ENCODE measurements around the gene UBE2V1. TPM values are rescaled to one million over a fixed set of nuclear protein-coding genes. Genes with fewer than 3 reads are reported as not detected.

Gene UBE2V1
- total RNA-seq, 1 experiment from 2014 or later: 119 TPM

DNA sequence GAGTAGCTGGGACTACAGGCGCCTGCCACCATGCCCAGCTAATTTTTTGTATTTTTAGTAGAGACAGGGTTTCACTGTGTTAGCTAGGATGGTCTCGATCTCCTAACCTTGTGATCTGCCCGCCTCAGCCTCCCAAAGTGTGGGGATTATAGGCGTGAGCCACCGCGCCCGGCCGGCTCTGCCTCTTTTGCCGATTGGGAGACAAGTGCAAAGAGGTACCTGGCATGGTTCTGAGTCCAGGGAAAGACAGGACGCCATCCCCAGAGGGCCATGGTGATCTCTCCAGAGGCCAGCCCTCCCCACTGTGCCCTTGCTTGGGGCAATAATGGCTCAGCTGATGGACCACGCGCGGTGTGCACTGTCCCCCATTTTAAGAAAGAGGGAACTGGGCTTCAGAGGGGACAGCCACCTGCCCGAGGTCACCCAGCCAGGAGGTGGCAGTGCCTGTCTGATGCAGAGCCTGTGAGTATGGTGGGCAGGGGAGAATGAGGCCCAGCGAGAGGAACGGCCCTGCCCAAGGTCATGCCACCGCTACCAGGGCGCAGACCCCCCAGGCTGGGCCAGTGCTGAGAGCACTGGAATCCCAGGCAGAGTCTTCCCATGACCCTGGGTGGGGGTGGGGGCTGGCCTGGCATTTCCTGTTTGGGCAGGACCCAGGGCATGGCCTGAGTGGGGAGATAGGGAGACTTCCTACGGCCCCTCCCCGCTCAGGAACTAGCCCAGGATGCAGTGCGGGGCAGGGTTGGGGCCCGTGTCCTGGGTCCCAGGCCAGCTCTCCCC, 69.2 kb downstream of the UBE2V1 start:
- Histone ChIP-seq H3K79me2 (ENCODE audit: low read length) (no peaks in the 10 kb centered on the region), H3K27me3 (ENCODE audit: low read length) (no peaks in the 10 kb centered on the region), H4K20me1 (ENCODE audit: low read length) (no peaks in the 10 kb centered on the region), H2AFZ (ENCODE audit: low read length) (no peak overlapping the region), H3K9ac (ENCODE audit: low read length) (no peak overlapping the region), H3K4me3 (ENCODE audit: low read length) (no peak overlapping the region), H3K9me2 (replicated peaks; ENCODE audit: low read length) (no peaks in the 10 kb centered on the region), H3K4me2 (ENCODE audit: low read length) (no peak overlapping the region), H3K36me3 (ENCODE audit: low read depth, low read length) (no peaks in the 10 kb centered on the region), H3K9me3 (ENCODE audit: low read length) (no peaks in the 10 kb centered on the region), H3K27ac (ENCODE audit: low read length) (no peak overlapping the region), H3F3A (ENCODE audit: low read length, unreplicated experiment) (no peaks in the 10 kb centered on the region), H3K4me1 (ENCODE audit: insufficient read depth, low read length) (no peaks in the 10 kb centered on the region)
- intact Hi-C loops (cut with micrococcal nuclease): no loop called here
- no TSS peak for BruUV-seq (replicated peaks)
- TF ChIP-seq EZH2phosphoT487 (IDR thresholded peaks at IDR 0.05; ENCODE audit: borderline replicate concordance, low read length) (no peak), EZH2 (IDR thresholded peaks at IDR 0.05; ENCODE audit: low read length, unreplicated experiment) (no peak)
- TF ChIP-seq, protein P1, sequence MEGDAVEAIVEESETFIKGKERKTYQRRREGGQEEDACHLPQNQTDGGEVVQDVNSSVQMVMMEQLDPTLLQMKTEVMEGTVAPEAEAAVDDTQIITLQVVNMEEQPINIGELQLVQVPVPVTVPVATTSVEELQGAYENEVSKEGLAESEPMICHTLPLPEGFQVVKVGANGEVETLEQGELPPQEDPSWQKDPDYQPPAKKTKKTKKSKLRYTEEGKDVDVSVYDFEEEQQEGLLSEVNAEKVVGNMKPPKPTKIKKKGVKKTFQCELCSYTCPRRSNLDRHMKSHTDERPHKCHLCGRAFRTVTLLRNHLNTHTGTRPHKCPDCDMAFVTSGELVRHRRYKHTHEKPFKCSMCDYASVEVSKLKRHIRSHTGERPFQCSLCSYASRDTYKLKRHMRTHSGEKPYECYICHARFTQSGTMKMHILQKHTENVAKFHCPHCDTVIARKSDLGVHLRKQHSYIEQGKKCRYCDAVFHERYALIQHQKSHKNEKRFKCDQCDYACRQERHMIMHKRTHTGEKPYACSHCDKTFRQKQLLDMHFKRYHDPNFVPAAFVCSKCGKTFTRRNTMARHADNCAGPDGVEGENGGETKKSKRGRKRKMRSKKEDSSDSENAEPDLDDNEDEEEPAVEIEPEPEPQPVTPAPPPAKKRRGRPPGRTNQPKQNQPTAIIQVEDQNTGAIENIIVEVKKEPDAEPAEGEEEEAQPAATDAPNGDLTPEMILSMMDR (conservative IDR thresholded peaks at IDR 0.05; ENCODE audit: low read depth, low read length): 0 out of 2 replicates have a peak, but pooled peaks have one; percentile 9
- ChIA-PET CTCF (no interaction called here), POLR2A (ENCODE audit: unreplicated experiment) (no interaction called here)
- no peak for DNase-seq
- ATAC-seq: no peak

DNA sequence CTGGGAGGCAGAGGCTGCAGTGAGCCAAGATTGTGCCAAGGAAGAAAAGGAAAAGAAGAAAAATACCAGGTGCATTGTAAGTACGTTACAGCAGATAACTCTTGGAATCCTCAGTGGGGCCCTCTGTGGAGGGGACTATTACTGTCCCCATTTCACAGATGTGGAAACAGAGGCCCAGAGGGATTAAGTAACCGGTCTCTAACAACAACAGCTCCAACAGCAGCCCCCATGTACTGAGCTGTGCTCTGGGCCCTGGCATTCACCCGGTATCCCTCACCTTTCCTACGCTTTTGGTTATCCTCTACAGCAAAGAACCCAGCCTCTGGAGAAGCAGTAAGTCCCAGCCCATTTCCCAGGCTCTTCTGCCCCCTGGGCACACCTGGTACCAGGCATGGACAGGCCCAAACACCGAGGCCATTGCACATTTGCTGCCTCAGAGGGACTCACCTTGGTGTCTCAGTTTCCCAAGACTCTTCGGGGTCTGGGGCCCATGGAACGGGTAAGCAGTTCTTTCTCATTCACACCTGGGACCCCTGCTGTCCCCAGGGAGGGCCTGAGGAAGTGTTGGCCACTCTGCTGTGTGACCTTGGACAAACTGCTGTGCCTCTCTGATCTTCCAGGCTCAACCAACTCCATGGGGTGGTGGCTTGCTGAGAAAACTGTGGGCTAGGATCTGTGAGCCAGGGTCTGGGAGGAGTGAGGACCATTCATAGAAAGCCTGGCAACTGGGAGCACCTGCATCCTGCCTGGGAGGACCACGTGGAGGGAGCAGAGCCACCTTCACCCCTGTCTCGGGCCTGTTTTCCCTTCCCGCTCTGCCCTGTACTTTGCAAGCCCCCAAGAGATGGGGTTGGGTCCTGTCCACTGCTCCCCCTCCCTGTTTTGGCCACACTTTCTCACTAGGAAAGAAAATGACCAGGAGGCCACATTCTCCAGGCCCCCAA, 70.3 kb downstream of the UBE2V1 start:
- no peaks in the 10 kb centered on the region for H3K36me3 ChIP-seq (ENCODE audit: low read depth, low read length)
- BruUV-seq (replicated peaks): no TSS peak
- no peak overlapping the region for H3K27ac ChIP-seq (ENCODE audit: low read length)
- intact Hi-C loops (cut with micrococcal nuclease): no loop called here
- H3K9me3 ChIP-seq (ENCODE audit: low read length): no peaks in the 10 kb centered on the region
- no peaks in the 10 kb centered on the region for H3K4me1 ChIP-seq (ENCODE audit: insufficient read depth, low read length)
- H3F3A ChIP-seq (ENCODE audit: low read length, unreplicated experiment): no peaks in the 10 kb centered on the region
- H3K79me2 ChIP-seq (ENCODE audit: low read length): no peaks in the 10 kb centered on the region
- POLR2A ChIA-PET (ENCODE audit: unreplicated experiment): no interaction called here
- H3K4me3 ChIP-seq (ENCODE audit: low read length): no peak overlapping the region
- no peaks in the 10 kb centered on the region for H3K27me3 ChIP-seq (ENCODE audit: low read length)
- DNase-seq (no peak), ATAC-seq (no peak)
- CTCF ChIA-PET: no interaction called here
- no peak overlapping the region for H3K9ac ChIP-seq (ENCODE audit: low read length)
- H4K20me1 ChIP-seq (ENCODE audit: low read length): no peaks in the 10 kb centered on the region
- TF ChIP-seq EZH2 (IDR thresholded peaks at IDR 0.05; ENCODE audit: low read length, unreplicated experiment) (no peak), EZH2phosphoT487 (IDR thresholded peaks at IDR 0.05; ENCODE audit: borderline replicate concordance, low read length) (no peak)
- TF ChIP-seq, protein P1 (conservative IDR thresholded peaks at IDR 0.05; ENCODE audit: low read depth, low read length): no peak
- H3K9me2 ChIP-seq (replicated peaks; ENCODE audit: low read length): no peaks in the 10 kb centered on the region
- no peak overlapping the region for H3K4me2 ChIP-seq (ENCODE audit: low read length)
- no peak overlapping the region for H2AFZ ChIP-seq (ENCODE audit: low read length)
